HEK293 (cell line): ENCODE results near the gene TMEM121.

ENCODE experiments used
- GLI2 ChIP-seq: fragments of 450-650 bp; formaldehyde crosslinking; IDR thresholded peaks from 2 replicates; pipeline ENCODE4; 2017; ENCODE audit warnings: missing biosample characterization, missing genetic modification characterization, low read depth, borderline replicate concordance
- GLIS1 ChIP-seq: fragments of 450-650 bp; formaldehyde crosslinking; IDR thresholded peaks from 2 replicates; pipeline ENCODE4 v1.5.1; 2016; ENCODE audit warnings: missing biosample characterization, missing genetic modification characterization
- HIC1 ChIP-seq: fragments of 450-650 bp; formaldehyde crosslinking; IDR thresholded peaks from 2 replicates; pipeline ENCODE4 v1.5.1; 2016; ENCODE audit warnings: missing biosample characterization, missing genetic modification characterization
- HOXC10 ChIP-seq: sonication (generic); formaldehyde crosslinking; IDR thresholded peaks from 2 replicates; pipeline ENCODE4 v1.8.1; 2023; ENCODE audit warnings: mild to moderate bottlenecking, missing genetic modification reagents
- HOXD13 ChIP-seq: sonication (generic); formaldehyde crosslinking; IDR thresholded peaks from 2 replicates; pipeline ENCODE4 v1.8.0; 2022; ENCODE audit warnings: missing genetic modification reagents, borderline replicate concordance
- IKZF3 ChIP-seq: fragments of 450-650 bp; IDR thresholded peaks from 2 replicates; pipeline ENCODE4 v1.5.0; 2018; ENCODE audit warnings: missing biosample characterization, mild to moderate bottlenecking, missing genetic modification characterization, moderate library complexity
- KLF16 ChIP-seq: fragments of 450-650 bp; formaldehyde crosslinking; IDR thresholded peaks from 2 replicates; pipeline ENCODE4 v1.5.1; 2017; ENCODE audit warnings: missing biosample characterization, missing genetic modification characterization
- KLF8 ChIP-seq: fragments of 450-650 bp; formaldehyde crosslinking; IDR thresholded peaks from 2 replicates; pipeline ENCODE4 v1.5.1; 2016; ENCODE audit warnings: missing biosample characterization, missing genetic modification characterization
- PATZ1 ChIP-seq: fragments of 450-650 bp; formaldehyde crosslinking; IDR thresholded peaks from 2 replicates; pipeline ENCODE4 v1.5.1; 2016; ENCODE audit warnings: missing biosample characterization, missing genetic modification characterization
- PRDM4 ChIP-seq: fragments of 450-650 bp; formaldehyde crosslinking; IDR thresholded peaks from 2 replicates; pipeline ENCODE4 v1.5.1; 2017; ENCODE audit warnings: missing biosample characterization, missing genetic modification characterization
- REPIN1 ChIP-seq: fragments of 450-650 bp; formaldehyde crosslinking; IDR thresholded peaks from 2 replicates; pipeline ENCODE4 v1.5.1; 2017; ENCODE audit warnings: missing biosample characterization, missing genetic modification characterization, low read depth
- SCRT1 ChIP-seq: fragments of 450-650 bp; formaldehyde crosslinking; IDR thresholded peaks from 2 replicates; pipeline ENCODE4 v1.5.1; 2016; ENCODE audit warnings: missing biosample characterization, missing genetic modification characterization, borderline replicate concordance
- ZBTB6 ChIP-seq: fragments of 450-650 bp; formaldehyde crosslinking; IDR thresholded peaks from 2 replicates; pipeline ENCODE4 v1.5.1; 2017; ENCODE audit warnings: missing biosample characterization, missing genetic modification characterization
- ZFP37 ChIP-seq: fragments of 450-650 bp; formaldehyde crosslinking; IDR thresholded peaks from 2 replicates; pipeline ENCODE4 v1.5.1; 2016; ENCODE audit warnings: missing biosample characterization, missing genetic modification characterization
- ZIC2 ChIP-seq: fragments of 450-650 bp; formaldehyde crosslinking; IDR thresholded peaks from 2 replicates; pipeline ENCODE4 v1.5.1; 2016; ENCODE audit warnings: missing biosample characterization, missing genetic modification characterization
- ZNF132 ChIP-seq: fragments of 450-650 bp; formaldehyde crosslinking; IDR thresholded peaks from 2 replicates; pipeline ENCODE4 v1.5.1; 2017; ENCODE audit warnings: missing biosample characterization, missing genetic modification characterization, borderline replicate concordance
- ZNF157 ChIP-seq: fragments of 450-650 bp; formaldehyde crosslinking; IDR thresholded peaks from 2 replicates; pipeline ENCODE4 v1.5.1; 2016; ENCODE audit warnings: missing biosample characterization, missing genetic modification characterization
- ZNF23 ChIP-seq: fragments of 450-650 bp; formaldehyde crosslinking; IDR thresholded peaks from 2 replicates; pipeline ENCODE4 v1.5.1; 2016; ENCODE audit warnings: missing biosample characterization, missing genetic modification characterization, borderline replicate concordance
- ZNF266 ChIP-seq: fragments of 450-650 bp; formaldehyde crosslinking; IDR thresholded peaks from 2 replicates; pipeline ENCODE4 v1.5.1; 2016; ENCODE audit warnings: missing biosample characterization, missing genetic modification characterization, low read depth
- ZNF302 ChIP-seq: fragments of 450-650 bp; formaldehyde crosslinking; IDR thresholded peaks from 2 replicates; pipeline ENCODE4 v1.5.1; 2016; ENCODE audit warnings: missing biosample characterization, missing genetic modification characterization, low read depth
- ZNF366 ChIP-seq: fragments of 450-650 bp; formaldehyde crosslinking; conservative IDR thresholded peaks from 2 replicates; pipeline ENCODE4 v1.5.1; 2016; ENCODE audit warnings: missing biosample characterization, missing genetic modification characterization
- ZNF398 ChIP-seq: fragments of 450-650 bp; formaldehyde crosslinking; IDR thresholded peaks from 2 replicates; pipeline ENCODE4 v1.5.1; 2017; ENCODE audit warnings: missing biosample characterization, missing genetic modification characterization
- ZNF416 ChIP-seq: fragments of 450-650 bp; formaldehyde crosslinking; IDR thresholded peaks from 2 replicates; pipeline ENCODE4 v1.5.1; 2016; ENCODE audit warnings: missing biosample characterization, missing genetic modification characterization
- ZNF426 ChIP-seq: fragments of 450-650 bp; formaldehyde crosslinking; IDR thresholded peaks from 2 replicates; pipeline ENCODE4 v1.5.1; 2017; ENCODE audit warnings: missing biosample characterization, missing genetic modification characterization, mild to moderate bottlenecking, inconsistent platforms, moderate library complexity
- ZNF571 ChIP-seq: fragments of 450-650 bp; formaldehyde crosslinking; IDR thresholded peaks from 2 replicates; pipeline ENCODE4 v1.5.0; 2017; ENCODE audit warnings: missing biosample characterization, missing genetic modification characterization
- ZNF600 ChIP-seq: fragments of 450-650 bp; formaldehyde crosslinking; IDR thresholded peaks from 2 replicates; pipeline ENCODE4 v1.5.1; 2016; ENCODE audit warnings: missing biosample characterization, missing genetic modification characterization
- ZNF777 ChIP-seq: fragments of 450-650 bp; formaldehyde crosslinking; IDR thresholded peaks from 2 replicates; pipeline ENCODE4 v1.5.1; 2017; ENCODE audit warnings: missing biosample characterization, missing genetic modification characterization, borderline replicate concordance
- ZNF837 ChIP-seq: fragments of 450-650 bp; formaldehyde crosslinking; IDR thresholded peaks from 2 replicates; pipeline ENCODE4 v1.5.1; 2016; ENCODE audit warnings: missing biosample characterization, missing genetic modification characterization

Gene TMEM121

GRCh38 chr14:105480807-105481801 is 45.3 kb upstream of the TMEM121 start (continued):
- TF ChIP-seq KLF8 (tag by site-specific recombination) (peak; percentile 97), ZNF157 (tag by site-specific recombination) (no peak), ZBTB6 (no peak), ZNF132 (tag by site-specific recombination) (no peak), ZNF366 (tag by site-specific recombination) (no peak), REPIN1 (tag by site-specific recombination) (no peak), GLI2 (tag by site-specific recombination) (no peak), ZNF837 (tag by site-specific recombination) (no peak), SCRT1 (tag by site-specific recombination) (no peak), IKZF3 (peak; percentile 60), ZNF777 (tag by site-specific recombination) (no peak), ZNF266 (tag by site-specific recombination) (no peak), KLF16 (tag by site-specific recombination) (peak; percentile 80), ZIC2 (tag by site-specific recombination) (peak; percentile 52), ZNF426 (tag by site-specific recombination) (no peak), ZNF398 (peak; percentile 83), GLIS1 (tag by site-specific recombination) (peak; percentile 78), ZNF302 (tag by site-specific recombination) (peak; percentile 21; the same call in 1 of the 2 replicates), HOXD13 (CRISPR knock-in tag) (no peak), ZNF600 (tag by site-specific recombination) (peak; percentile 97), ZFP37 (tag by site-specific recombination) (peak; percentile 88), PRDM4 (tag by site-specific recombination) (no peak), HIC1 (tag by site-specific recombination) (peak; percentile 98), HOXC10 (CRISPR knock-in tag) (no peak), ZNF571 (no peak), ZNF23 (tag by site-specific recombination) (no peak), PATZ1 (peak; percentile 88), ZNF416 (no peak)
